Tibial nerve (tissue), 4 donors: ENCODE data around the gene PRM3. TPM values are rescaled to one million over a fixed set of nuclear protein-coding genes. Genes with fewer than 3 reads are reported as not detected.

ENCODE experiments used
- DNase-seq, 2 donors: peaks; one replicate each; pipeline ENCODE4 v3.0.0-alpha.2; 2019; ENCODE audit warnings: low spot score in 2 of 2
- H3K27ac ChIP-seq, 4 donors: fragments of 200-600 bp; sonication (generic) in 3 of 4; one replicate each; pipeline ENCODE4 v1.5.1; 2017 to 2019; ENCODE audit warnings: mild to moderate bottlenecking in 1 of 4
- H3K27me3 ChIP-seq, 2 donors: fragments of 200-600 bp; sonication (generic) in 1 of 2; one replicate each; pipeline versions ENCODE4 v1.5.1 to v1.6.0; 2017 to 2019
- H3K36me3 ChIP-seq, 3 donors: fragments of 200-600 bp; sonication (generic); one replicate each; pipeline ENCODE4 v1.5.1; 2018 to 2019
- H3K4me1 ChIP-seq, 4 donors: fragments of 200-600 bp; sonication (generic) in 3 of 4; one replicate each; pipeline ENCODE4 v1.5.1; 2017 to 2019
- H3K4me3 ChIP-seq, 4 donors: fragments of 200-600 bp; sonication (generic) in 3 of 4; one replicate each; pipeline ENCODE4 v1.5.1; 2017 to 2019; ENCODE audit warnings: mild to moderate bottlenecking in 1 of 4, moderate library complexity in 1 of 4
- H3K9me3 ChIP-seq, 4 donors: fragments of 200-600 bp; sonication (generic) in 3 of 4; one replicate each; pipeline ENCODE4 v1.5.1; 2017 to 2019
- EP300 ChIP-seq, 2 donors: sonication (generic); formaldehyde crosslinking; IDR thresholded peaks; one replicate each; pipeline ENCODE4 v1.6.1; 2017; ENCODE audit warnings: antibody characterized with exemption in 2 of 2, mild to moderate bottlenecking in 1 of 2
- POLR2A ChIP-seq, 2 donors: fragments of 450-650 bp; IDR thresholded peaks; one replicate each; pipeline ENCODE4 v1.6.1; 2017; ENCODE audit warnings: antibody characterized with exemption in 2 of 2, mild to moderate bottlenecking in 2 of 2, moderate library complexity in 2 of 2
- whole genome bisulfite sequencing, 2 donors: methylation state at CpG; one replicate each; pipeline ENCODE4 v1.1.5; 2018; 5-methylcytosine and 5-hydroxymethylcytosine counted together
- total RNA-seq, 4 donors: library from RNA; depleted of rRNA; stranded (reverse); fragments of >200 nt; gene quantifications; one replicate each; pipeline ENCODE4 v1.1.0, GENCODE V29; 2016
- TF ChIP-seq, protein P1 (sequence below), 5 experiments: fragments of 200-600 bp in 3 of 5; fragments of 450-650 bp in 2 of 5; sonication (generic) in 3 of 5; IDR thresholded peaks; one replicate each; pipeline ENCODE4 v1.5.1; 2016 to 2019; ENCODE audit warnings: antibody characterized with exemption in 5 of 5, mild to moderate bottlenecking in 3 of 5, moderate library complexity in 2 of 5

PRM3 gene
- total RNA-seq, 4 donors from 2014 or later = not detected

DNA sequence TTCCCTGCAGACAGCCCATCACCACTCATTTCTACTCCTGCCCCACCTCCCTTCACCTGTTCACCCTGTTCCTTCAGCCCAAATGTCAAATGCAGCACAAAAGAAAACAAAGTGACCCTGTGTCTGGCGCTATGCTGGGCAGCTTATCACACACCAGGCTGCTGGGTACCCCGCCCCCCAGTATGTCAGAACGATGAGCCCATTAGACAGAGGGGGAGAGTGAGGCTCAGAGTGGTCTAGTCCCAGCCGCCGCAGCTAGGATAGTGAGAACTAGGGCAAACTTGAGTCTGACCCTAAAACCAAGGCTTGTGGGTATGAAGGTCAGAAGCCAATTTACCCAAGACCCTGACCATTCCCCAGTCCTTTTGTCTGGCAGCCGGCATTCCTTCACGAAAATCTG is 8.3 kb downstream of the PRM3 start:
- Histone ChIP-seq H3K27ac (no peak overlapping the region), H3K36me3 (no peaks in the 10 kb centered on the region), H3K4me3 (no peak overlapping the region), H3K27me3 (no peaks in the 10 kb centered on the region), H3K9me3 (no peaks in the 10 kb centered on the region), H3K4me1 (no peaks in the 10 kb centered on the region)
- WGBS, 2 donors = 83 to 87% methylated on average over 7 of the region's 7 CpGs
- DNase-seq = no peak
- TF ChIP-seq EP300 (IDR thresholded peaks at IDR 0.05) (no peak), POLR2A (IDR thresholded peaks at IDR 0.05) (no peak)
- TF ChIP-seq, protein P1, sequence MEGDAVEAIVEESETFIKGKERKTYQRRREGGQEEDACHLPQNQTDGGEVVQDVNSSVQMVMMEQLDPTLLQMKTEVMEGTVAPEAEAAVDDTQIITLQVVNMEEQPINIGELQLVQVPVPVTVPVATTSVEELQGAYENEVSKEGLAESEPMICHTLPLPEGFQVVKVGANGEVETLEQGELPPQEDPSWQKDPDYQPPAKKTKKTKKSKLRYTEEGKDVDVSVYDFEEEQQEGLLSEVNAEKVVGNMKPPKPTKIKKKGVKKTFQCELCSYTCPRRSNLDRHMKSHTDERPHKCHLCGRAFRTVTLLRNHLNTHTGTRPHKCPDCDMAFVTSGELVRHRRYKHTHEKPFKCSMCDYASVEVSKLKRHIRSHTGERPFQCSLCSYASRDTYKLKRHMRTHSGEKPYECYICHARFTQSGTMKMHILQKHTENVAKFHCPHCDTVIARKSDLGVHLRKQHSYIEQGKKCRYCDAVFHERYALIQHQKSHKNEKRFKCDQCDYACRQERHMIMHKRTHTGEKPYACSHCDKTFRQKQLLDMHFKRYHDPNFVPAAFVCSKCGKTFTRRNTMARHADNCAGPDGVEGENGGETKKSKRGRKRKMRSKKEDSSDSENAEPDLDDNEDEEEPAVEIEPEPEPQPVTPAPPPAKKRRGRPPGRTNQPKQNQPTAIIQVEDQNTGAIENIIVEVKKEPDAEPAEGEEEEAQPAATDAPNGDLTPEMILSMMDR (IDR thresholded peaks at IDR 0.05) = no peak

DNA sequence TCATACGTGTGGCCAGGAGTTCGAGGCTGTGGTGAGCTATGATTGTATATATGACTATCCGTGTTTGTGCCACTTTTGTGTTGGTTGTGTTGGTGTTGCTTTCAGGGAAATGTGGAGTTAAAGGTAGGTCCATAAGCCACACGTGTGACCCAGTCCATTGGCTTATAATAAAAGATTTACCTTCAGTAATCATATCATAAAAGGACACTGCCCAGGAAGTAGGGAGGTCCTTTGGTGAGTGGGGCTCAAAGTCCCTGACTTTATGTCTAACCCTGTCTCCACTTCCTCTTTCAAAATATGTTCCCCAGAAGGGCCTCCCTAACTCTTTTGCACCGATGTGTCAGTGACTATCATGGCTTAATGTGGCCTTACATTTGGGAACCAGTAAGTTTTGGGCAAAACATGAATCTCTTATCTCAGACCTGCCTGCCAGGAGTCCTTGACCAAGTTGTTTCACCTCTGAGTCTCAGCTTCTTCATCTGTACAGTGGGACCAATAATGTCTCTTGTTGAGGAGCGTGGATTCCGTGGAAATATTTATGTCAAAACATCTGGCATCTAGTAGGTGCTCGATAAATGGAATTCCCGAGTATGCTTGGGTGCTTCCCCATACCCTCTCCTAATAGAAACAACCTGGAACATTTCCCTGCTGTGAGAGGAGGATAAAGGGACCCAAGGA is 9.1 kb downstream of the PRM3 start:
- Histone ChIP-seq H3K27ac (no peak overlapping the region), H3K36me3 (no peaks in the 10 kb centered on the region), H3K4me3 (no peak overlapping the region), H3K27me3 (no peaks in the 10 kb centered on the region), H3K9me3 (no peaks in the 10 kb centered on the region), H3K4me1 (peaks cover 0 to 3% (median 2%) of the 10 kb centered on the region in 4 donors)
- no peak for DNase-seq
- WGBS, 2 donors = 75 to 84% methylated on average over 9 of the region's 9 CpGs
- TF ChIP-seq, protein P1 (IDR thresholded peaks at IDR 0.05) = no peak
- no peak for TF ChIP-seq EP300 (IDR thresholded peaks at IDR 0.05)
- TF ChIP-seq POLR2A (IDR thresholded peaks at IDR 0.05) = no peak

DNA sequence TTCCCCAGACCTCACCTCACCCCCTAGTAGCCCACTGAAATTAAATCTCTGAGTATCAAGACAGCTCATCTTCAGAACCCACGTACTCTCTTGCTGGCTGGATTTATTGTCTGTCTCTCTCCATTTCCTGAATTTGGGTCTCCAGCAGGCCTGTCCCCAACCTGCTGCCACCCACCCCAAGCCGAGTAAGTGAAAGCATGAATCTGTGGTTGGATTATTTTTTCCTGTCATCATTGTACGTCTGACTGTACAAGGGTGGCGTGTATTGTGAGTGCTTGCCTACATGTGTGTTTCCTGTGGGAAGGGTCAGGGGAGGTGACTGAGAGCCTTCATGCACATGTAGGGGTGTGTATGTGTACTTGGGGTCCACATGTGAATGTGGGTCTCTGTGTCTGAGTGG is 9.7 kb downstream of the PRM3 start:
- WGBS, 2 donors = 52 to 63% methylated on average over 4 of the region's 4 CpGs

DNA sequence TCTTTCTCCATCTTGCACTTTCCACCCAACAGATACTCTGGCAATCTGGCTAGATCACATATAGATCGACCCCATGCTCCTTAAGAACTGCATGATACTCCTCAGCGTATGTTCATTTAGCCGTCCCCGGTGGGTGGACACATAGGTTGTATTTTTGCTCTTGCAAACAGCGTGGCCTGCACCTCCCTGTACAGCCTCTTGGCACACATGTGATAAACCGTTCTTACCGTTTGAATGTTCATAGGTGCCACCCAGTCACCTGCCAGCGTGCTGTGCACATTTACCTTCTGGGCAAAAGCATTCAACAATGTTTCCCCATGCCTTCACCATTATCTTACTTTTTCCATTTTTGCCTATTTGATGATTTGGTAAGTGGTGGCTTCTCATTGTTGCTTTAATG is 10.5 kb downstream of the PRM3 start:
- TF ChIP-seq, protein P1 (IDR thresholded peaks at IDR 0.05) = no peak
- no peak for TF ChIP-seq POLR2A (IDR thresholded peaks at IDR 0.05)
- TF ChIP-seq EP300 (IDR thresholded peaks at IDR 0.05) = no peak
- no peaks in the 10 kb centered on the region for H3K27me3 ChIP-seq
- H3K27ac ChIP-seq = no peak overlapping the region
- WGBS, 2 donors = 84 to 85% methylated on average over 8 of the region's 8 CpGs
- peaks cover 0 to 15% (median 11%) of the 10 kb centered on the region in 4 donors for H3K4me1 ChIP-seq
- no peaks in the 10 kb centered on the region for H3K36me3 ChIP-seq
- no peak overlapping the region for H3K4me3 ChIP-seq
- H3K9me3 ChIP-seq = no peaks in the 10 kb centered on the region
- DNase-seq = no peak

More for the DNA sequence above, 9.7 kb downstream of the PRM3 start:
- Histone ChIP-seq H3K4me1 (peaks cover 0 to 9% (median 8%) of the 10 kb centered on the region in 4 donors), H3K36me3 (no peaks in the 10 kb centered on the region), H3K9me3 (no peaks in the 10 kb centered on the region), H3K27me3 (no peaks in the 10 kb centered on the region), H3K4me3 (no peak overlapping the region), H3K27ac (no peak overlapping the region)
- TF ChIP-seq EP300 (IDR thresholded peaks at IDR 0.05) (no peak), POLR2A (IDR thresholded peaks at IDR 0.05) (no peak)
- TF ChIP-seq, protein P1 (IDR thresholded peaks at IDR 0.05) = no peak
- no peak for DNase-seq

DNA sequence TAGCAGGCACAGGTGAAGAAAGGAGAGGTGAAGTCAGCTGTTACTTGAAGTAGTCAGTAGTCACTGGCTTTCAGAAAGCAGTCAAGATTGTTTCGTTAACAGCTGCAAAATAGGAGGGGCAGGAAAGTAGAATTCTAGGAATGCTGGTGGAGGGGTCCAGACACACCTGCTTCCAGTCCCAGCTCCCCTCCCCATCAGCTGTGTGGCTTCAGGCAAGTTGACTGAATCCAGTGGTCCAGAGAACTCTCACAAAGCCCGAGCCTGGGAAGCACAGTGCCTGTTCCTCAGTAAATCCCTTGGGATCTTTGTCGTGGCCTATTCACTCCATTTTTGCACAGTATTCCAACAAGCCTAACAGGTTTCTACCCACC is 12.8 kb downstream of the PRM3 start:
- Histone ChIP-seq H3K4me1 (peaks cover 0 to 25% (median 17%) of the 10 kb centered on the region in 4 donors), H3K9me3 (no peaks in the 10 kb centered on the region), H3K36me3 (no peaks in the 10 kb centered on the region), H3K27me3 (no peaks in the 10 kb centered on the region), H3K27ac (no peak overlapping the region), H3K4me3 (no peak overlapping the region)
- DNase-seq = no peak
- TF ChIP-seq POLR2A (IDR thresholded peaks at IDR 0.05) = no peak
- no peak for TF ChIP-seq EP300 (IDR thresholded peaks at IDR 0.05)
- TF ChIP-seq, protein P1 (IDR thresholded peaks at IDR 0.05) = no peak
- WGBS, 2 donors = 62 to 72% methylated on average over 3 of the region's 3 CpGs
